HepG2 (cell line): ENCODE results near the gene AGRN. TPM values are rescaled to one million over a fixed set of nuclear protein-coding genes. Genes with fewer than 3 reads are reported as not detected.
A peak's percentile ranks its signal among the peaks of the same experiment; 100 is the strongest.

Source experiments
- CREM ChIP-seq, 2 experiments: sonication (generic) in 1 of 2; formaldehyde crosslinking in 1 of 2; IDR thresholded peaks; 2 replicates each; pipeline versions ENCODE4 v1.4.0 to v1.6.1; 2016 to 2020; ENCODE audit warnings: antibody characterized with exemption in 1 of 2, mild to moderate bottlenecking in 1 of 2, missing genetic modification reagents in 1 of 2
- HDAC1 ChIP-seq: sonication (generic); formaldehyde crosslinking; IDR thresholded peaks from 2 replicates; pipeline ENCODE4 v1.5.1; 2020; ENCODE audit warnings: mild to moderate bottlenecking, missing genetic modification reagents
- HNF1B ChIP-seq: sonication (generic); formaldehyde crosslinking; IDR thresholded peaks from 2 replicates; pipeline ENCODE4 v1.5.1; 2020; ENCODE audit warnings: mild to moderate bottlenecking, moderate library complexity, missing genetic modification reagents
- MATR3 ChIP-seq: sonication (generic); formaldehyde crosslinking; IDR thresholded peaks from 2 replicates; pipeline ENCODE4 v1.4.0; 2020; ENCODE audit warnings: missing genetic modification reagents
- REL ChIP-seq: sonication (generic); formaldehyde crosslinking; conservative IDR thresholded peaks from 2 replicates; pipeline ENCODE4 v1.8.0; 2022; ENCODE audit warnings: mild to moderate bottlenecking, missing genetic modification reagents, moderate library complexity
- RNF2 ChIP-seq: fragments of 450-650 bp; conservative IDR thresholded peaks from 2 replicates; pipeline ENCODE4 v1.6.1; 2016; ENCODE audit warnings: low read depth
- TRIM24 ChIP-seq: sonication (generic); formaldehyde crosslinking; IDR thresholded peaks from 2 replicates; pipeline ENCODE4 v1.8.0; 2022; ENCODE audit warnings: mild to moderate bottlenecking, missing genetic modification reagents
- ZBTB40 ChIP-seq, 2 experiments: fragments of 450-650 bp in 1 of 2; sonication (generic) in 1 of 2; formaldehyde crosslinking in 1 of 2; IDR thresholded peaks; 2 replicates each; pipeline versions ENCODE4 v1.6.1 to v1.8.0; 2016 to 2022; ENCODE audit warnings: antibody characterized with exemption in 1 of 2, mild to moderate bottlenecking in 1 of 2, missing genetic modification reagents in 1 of 2
- ZNF615 ChIP-seq: sonication (generic); formaldehyde crosslinking; IDR thresholded peaks from 2 replicates; pipeline ENCODE4 v1.5.0; 2020; ENCODE audit warnings: mild to moderate bottlenecking, missing genetic modification reagents, borderline replicate concordance
- ZNF775 ChIP-seq: sonication (generic); formaldehyde crosslinking; IDR thresholded peaks from 2 replicates; pipeline ENCODE4 v1.4.0; 2020; ENCODE audit warnings: missing genetic modification reagents, mild to moderate bottlenecking, moderate library complexity, borderline replicate concordance
- ZSCAN25 ChIP-seq: sonication (generic); formaldehyde crosslinking; IDR thresholded peaks from 2 replicates; pipeline ENCODE4 v1.8.0; 2022; ENCODE audit warnings: mild to moderate bottlenecking, missing genetic modification reagents
- ZZZ3 ChIP-seq: sonication (generic); formaldehyde crosslinking; IDR thresholded peaks from 2 replicates; pipeline ENCODE4 v1.4.0; 2020; ENCODE audit warnings: missing genetic modification reagents, mild to moderate bottlenecking, borderline replicate concordance
- polyA plus RNA-seq, 8 experiments: library from polyadenylated mRNA; depleted of rRNA in 3 of 8; stranded (reverse) in 7 of 8; unstranded in 1 of 8; fragments of >200 nt; fragmentation: Illumina TruSeq in 4 of 8; extraction: Trizol in 4 of 8; gene quantifications; 2 replicates each; pipeline versions ENCODE4 v1.2.1 to v1.2.3, GENCODE V29; 2011 to 2016; ENCODE audit warnings: low read depth in 4 of 8, missing spikeins in 1 of 8, mixed read lengths in 1 of 8; ENCODE audit not compliant: insufficient read depth in 1 of 8
- total RNA-seq, 5 experiments: library from RNA; depleted of rRNA; stranded (reverse); fragments of >200 nt; fragmentation: Illumina TruSeq; extraction: Trizol; gene quantifications; 2 replicates each; pipeline ENCODE4 v1.2.3, GENCODE V29; 2016; ENCODE audit warnings: low read depth in 1 of 5
- TF ChIP-seq, protein P1 (sequence below): sonication (generic); formaldehyde crosslinking; IDR thresholded peaks from 2 replicates; pipeline ENCODE4 v1.9.0; 2021; ENCODE audit warnings: missing genetic modification reagents, borderline replicate concordance
- TF ChIP-seq, protein P2 (sequence below): sonication (generic); formaldehyde crosslinking; IDR thresholded peaks from 2 replicates; pipeline ENCODE4 v1.4.0; 2020; ENCODE audit warnings: mild to moderate bottlenecking, low read depth, missing genetic modification reagents
- TF ChIP-seq, protein P3 (sequence below): sonication (generic); formaldehyde crosslinking; IDR thresholded peaks from 2 replicates; pipeline ENCODE4 v1.4.0; 2020; ENCODE audit warnings: mild to moderate bottlenecking, missing genetic modification reagents

AGRN gene
- total and polyA plus RNA-seq, 2 of the 13 experiments (the other 11 are each of a cell fraction or from before 2014, with no cell fraction given): 29.8 to 65.2 TPM

GRCh38 chr1:1003618-1004419 lies 16.1 kb upstream of the AGRN start (continued):
- TF ChIP-seq ZBTB40 (IDR thresholded peaks at IDR 0.05): no peak
- TF ChIP-seq ZBTB40 (CRISPR knock-in tag; IDR thresholded peaks at IDR 0.05): no peak
- TF ChIP-seq MATR3 (CRISPR knock-in tag): no peak
- TF ChIP-seq, protein P1, sequence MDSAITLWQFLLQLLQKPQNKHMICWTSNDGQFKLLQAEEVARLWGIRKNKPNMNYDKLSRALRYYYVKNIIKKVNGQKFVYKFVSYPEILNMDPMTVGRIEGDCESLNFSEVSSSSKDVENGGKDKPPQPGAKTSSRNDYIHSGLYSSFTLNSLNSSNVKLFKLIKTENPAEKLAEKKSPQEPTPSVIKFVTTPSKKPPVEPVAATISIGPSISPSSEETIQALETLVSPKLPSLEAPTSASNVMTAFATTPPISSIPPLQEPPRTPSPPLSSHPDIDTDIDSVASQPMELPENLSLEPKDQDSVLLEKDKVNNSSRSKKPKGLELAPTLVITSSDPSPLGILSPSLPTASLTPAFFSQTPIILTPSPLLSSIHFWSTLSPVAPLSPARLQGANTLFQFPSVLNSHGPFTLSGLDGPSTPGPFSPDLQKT (CRISPR knock-in tag): no peak
- TF ChIP-seq TRIM24 (CRISPR knock-in tag): no peak
- no peak for TF ChIP-seq REL (CRISPR knock-in tag)
- no peak for TF ChIP-seq HNF1B (CRISPR knock-in tag)
- TF ChIP-seq ZNF775 (CRISPR knock-in tag): no peak
- no peak for TF ChIP-seq HDAC1
- TF ChIP-seq ZNF615 (CRISPR knock-in tag): no peak
- peak; percentile 97 for TF ChIP-seq ZSCAN25 (CRISPR knock-in tag)
- TF ChIP-seq RNF2: no peak
- no peak for TF ChIP-seq ZZZ3 (CRISPR knock-in tag)
- no peak for TF ChIP-seq CREM (IDR thresholded peaks at IDR 0.05)
- TF ChIP-seq CREM (CRISPR knock-in tag; IDR thresholded peaks at IDR 0.05): no peak
- TF ChIP-seq, protein P2, sequence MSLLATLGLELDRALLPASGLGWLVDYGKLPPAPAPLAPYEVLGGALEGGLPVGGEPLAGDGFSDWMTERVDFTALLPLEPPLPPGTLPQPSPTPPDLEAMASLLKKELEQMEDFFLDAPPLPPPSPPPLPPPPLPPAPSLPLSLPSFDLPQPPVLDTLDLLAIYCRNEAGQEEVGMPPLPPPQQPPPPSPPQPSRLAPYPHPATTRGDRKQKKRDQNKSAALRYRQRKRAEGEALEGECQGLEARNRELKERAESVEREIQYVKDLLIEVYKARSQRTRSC: no peak
- TF ChIP-seq, protein P3, sequence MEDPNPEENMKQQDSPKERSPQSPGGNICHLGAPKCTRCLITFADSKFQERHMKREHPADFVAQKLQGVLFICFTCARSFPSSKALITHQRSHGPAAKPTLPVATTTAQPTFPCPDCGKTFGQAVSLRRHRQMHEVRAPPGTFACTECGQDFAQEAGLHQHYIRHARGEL: no peak
